HG03196 (cell line): ENCODE measurements around the gene SFRP5.

Experiments used
- ATAC-seq: cut with Tn5 transposase; IDR thresholded peaks from one replicate; pipeline ENCODE4 v1.9.1; 2021; ENCODE audit not compliant: unreplicated experiment

SFRP5 gene

DNA sequence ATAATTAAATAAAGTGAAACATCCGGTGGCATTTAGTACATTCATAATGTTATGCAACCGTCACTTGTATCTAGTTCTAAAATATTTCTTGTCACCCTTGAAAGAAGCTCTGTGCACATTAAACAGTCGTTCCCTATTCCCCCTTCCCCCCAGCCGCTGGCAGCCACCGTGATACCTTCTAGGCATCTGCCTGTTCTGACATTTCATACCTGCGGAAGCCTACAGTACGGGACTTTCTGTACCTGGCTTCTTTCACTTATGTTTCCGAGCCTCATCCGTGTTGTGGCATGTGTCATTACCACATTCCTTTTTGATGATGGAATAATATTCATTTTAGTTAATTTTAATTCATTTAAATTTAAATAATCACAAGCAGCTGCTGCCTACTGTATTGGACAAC is 13.9 kb upstream of the SFRP5 start:
- ATAC-seq = no peak

- ATAC-seq = no peak
Measured at GRCh38 chr10:97785231-97785630, 13.4 kb upstream of the SFRP5 start.

- ATAC-seq = no peak
Measured at GRCh38 chr10:97784200-97784810, 12.5 kb upstream of the SFRP5 start.

- no peak for ATAC-seq
Measured at GRCh38 chr10:97782455-97783228, 10.8 kb upstream of the SFRP5 start.

DNA sequence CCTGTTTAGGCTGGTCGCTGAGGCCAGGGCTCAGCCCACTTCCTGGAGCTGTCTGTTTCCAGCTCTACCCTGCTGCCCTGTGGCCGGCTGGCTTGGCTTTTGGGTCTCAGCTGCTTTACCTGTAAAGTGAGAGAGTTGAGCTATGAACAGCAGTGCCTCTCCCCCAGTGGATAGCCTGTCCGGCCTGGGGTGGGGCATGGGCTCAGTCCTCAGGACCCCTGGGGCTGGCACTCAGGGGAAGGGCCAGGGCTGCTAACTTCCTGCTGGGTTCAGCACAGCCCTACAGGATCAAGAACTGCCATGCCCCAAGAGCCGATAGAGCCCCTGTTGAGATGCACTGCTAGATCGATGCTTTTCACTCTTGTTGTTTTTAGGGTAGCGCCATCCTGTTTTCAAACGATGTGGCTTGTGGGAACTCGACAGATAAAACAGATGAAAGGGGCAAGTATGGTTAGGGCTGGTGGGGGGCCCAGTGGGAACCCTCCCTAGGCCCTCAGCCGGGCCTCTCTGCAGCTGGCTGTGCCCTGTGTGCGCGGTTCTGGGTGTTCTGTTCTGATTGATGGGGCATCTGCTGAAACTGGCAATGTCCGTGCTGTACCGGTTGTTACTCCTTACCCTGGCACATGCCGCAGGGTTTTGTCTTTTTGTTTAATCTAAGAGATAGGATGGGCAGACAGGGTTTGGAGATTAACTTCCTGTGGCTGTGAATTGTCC is 10.0 kb upstream of the SFRP5 start:
- no peak for ATAC-seq

- no peak for ATAC-seq
Measured at GRCh38 chr10:97780841-97781617, 9.2 kb upstream of the SFRP5 start.

DNA sequence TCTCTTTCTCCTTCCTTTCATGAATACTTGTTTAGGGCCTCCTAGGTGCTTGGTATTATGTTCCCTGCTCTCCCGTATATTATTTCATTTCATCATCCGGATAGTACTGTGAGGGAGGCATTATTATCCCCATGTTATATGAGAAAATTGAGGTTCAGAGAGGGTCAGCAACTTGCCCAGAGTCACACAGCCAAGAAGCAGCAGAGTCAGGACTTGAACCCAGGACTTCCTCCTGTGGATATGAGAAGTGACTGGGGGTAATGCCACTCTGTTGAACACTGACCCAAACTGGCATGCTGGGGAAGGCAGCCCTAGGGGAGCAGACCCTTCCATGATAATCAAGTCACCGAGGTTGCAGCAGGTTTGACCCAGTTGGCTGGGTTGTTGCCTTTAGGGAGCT is 8.2 kb upstream of the SFRP5 start:
- no peak for ATAC-seq

- no peak for ATAC-seq
Measured at GRCh38 chr10:97779492-97779891, 7.7 kb upstream of the SFRP5 start.

DNA sequence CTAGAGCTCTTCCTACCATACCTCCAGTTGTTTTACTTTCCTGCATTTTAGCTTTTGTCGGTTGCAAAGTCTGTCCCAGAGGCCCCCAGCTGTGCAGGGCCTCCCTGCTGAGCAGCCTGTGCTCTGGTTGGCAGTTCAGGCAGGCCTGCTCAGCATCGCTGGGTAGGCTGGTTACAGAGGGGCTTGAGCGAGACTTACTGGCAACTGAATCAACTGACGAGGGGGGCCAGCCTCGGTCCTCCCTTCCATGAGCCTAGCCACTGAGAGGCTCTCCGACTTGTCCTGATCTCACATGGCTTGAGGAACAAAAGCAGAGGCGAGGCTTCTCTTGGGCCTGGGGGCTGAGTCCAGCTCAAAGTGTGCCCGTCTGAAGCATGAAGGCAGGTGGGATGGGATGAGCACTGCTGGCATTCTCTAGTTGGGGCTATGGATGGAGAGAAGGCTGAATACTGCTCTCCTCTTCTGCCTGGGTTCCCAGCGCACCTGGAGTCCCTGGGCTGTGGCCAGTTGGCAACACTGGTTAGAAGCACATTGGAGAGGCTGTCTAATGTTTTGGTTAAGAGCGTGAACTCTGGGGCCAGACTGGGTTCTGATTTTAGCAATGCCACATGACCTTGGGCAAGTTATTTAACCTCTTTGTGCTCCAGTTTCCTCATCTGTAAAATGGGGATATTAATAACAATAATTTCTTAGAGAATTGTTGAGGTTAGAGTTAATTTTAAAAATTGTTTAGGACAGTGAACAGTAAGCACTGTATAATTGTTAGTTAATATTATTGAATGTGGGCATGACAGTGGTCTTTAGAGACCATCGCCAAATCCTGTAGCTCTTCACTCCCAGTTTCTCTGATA is 6.9 kb upstream of the SFRP5 start:
- no peak for ATAC-seq

DNA sequence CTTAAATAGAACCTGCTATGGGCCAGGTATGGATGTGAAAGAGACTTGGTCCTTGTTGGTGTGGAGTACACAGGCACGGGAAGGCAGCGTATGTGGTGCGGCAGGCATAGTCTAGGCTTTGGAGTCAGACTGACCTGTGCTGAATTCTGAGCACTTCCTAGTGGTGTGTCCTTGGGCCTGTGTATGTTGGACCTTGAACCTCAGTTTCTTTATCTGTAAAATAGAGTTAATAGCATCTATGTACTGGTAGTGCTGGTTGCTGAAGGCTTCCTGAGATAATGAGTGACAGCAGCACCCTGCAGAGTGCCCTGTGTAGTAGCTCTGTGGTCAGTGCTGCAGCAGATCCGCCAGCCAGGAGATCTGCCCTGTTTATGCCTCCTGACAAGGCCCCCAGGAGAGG is 5.3 kb upstream of the SFRP5 start:
- ATAC-seq = no peak

GRCh38 chr10:97774811-97775294 is 3.1 kb upstream of the SFRP5 start:
- no peak for ATAC-seq

DNA sequence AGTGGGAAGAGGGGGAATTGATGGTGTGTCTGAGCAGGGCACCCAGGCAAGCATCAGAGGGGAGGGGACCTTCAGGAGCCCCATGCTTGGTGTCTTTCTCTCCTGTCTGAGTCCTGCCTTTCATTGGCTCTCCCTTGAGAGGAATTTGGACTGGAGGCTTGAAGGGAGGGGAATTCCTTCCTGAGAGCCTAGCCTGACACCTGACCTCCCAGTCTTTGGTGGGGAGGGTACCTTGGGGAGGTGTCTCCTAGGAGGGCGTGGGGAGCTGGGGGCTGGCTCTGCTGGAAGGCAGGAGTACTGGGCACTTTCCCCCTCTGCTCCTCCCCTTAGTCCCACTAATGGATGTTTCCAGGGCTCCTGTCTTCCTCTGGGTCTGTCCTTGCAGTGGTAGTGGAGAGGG is 1.3 kb upstream of the SFRP5 start:
- no peak for ATAC-seq

DNA sequence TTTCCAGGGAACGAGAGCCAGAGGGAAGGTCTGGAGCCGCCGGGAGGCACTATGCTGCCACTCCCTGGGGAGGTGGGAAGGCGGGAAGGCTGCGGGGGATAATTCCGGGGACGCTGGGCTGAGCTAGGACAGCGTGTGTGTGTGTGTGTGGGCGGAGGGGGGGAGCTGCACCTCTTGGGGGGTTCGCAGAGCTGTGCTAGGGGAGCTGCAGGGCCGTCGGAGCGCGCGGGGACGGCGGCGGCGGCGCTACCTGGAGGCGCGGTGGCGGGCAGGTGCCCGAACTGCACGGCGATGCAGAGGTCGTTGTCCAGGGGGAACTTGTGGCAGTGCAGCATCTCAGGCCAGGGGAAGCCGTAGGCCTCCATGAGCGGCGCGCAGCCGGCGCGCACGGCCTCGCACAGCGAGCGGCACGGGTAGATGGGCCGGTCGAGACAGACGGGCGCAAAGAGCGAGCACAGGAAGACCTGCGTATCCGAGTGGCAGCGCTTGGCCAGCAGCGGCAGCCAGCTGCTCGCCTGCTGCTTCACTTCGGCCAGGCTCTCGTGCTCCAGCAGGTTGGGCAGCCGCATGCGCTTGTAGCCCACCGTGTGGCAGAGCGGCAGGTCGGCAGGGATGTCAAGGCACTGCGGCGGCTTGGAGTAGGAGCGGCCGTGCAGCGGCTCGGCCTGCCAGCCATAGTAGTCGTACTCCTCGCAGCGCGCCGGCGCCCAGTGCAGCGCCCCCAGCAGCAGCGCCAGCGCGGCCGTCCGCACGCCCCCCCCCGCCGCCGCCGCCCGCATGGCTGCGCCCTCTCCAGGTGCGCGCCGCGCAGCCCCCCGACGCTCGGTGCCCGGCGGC is 526 bp downstream of the SFRP5 start:
- ATAC-seq = no peak

DNA sequence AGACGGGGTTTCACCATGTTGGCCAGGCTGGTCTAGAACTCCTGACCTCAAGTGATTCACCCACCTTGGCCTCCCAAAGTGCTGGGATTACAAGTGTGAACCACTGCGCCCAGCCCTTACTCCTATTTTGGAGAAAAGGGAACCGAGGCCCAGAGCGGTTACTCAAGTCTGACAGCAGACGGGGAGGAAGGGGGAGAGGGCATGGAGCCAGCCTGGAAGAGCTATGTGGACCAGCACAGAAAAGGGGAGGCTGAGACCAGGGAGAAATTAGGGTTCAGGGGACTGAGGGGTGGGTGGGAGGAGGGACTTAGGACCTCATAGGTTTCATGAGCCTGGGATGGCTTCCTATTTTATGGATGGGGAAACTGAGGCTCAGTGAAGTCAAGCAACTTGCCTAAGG is 1.5 kb downstream of the SFRP5 start:
- no peak for ATAC-seq

DNA sequence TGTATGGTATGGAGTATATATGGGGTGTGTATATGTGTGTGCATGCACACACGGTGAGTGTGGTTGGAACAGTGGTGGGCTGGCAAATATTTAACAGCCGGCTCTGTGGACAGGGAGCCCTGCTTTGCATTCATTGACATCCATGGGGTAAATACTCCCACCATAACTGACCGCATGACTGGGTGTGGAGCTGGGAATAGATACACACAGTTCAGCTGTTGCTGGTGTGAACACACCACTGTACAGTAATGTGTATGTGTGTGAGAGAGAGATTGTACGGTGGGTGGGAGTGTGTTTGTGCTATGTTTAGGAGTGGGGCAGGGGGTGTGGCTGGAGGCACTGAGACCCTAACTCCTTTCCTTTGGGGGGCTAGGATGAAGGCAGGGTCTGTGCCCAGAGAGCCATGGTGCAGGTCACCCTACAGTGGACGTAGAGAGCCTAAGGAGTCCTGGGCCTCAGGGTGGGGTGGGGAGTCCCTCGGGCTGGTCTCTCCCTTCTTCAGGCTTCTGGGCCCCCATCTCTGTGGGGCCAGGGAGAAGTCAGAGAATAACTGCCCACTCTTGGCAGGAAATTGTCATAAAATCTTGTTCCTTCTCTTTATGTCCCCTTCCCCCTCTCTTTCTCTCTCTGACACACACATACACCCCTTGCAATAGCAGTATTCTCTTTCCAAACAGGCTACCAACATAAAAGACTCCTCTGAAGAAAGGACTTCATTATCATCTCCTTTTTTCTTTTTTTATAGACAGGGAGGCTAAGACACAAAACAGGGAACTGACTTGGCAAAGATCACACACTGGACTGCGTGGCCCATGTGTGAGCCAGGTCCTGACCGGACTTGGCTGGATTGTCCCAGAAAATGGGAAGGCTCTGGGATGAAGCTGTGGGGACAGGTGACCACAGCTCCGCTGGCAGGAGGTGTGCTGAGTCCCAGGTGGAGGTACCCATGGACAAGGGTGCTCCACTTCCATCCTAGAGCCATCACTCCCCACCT is 3.2 kb downstream of the SFRP5 start:
- no peak for ATAC-seq

GRCh38 chr10:97766996-97767924 is 4.5 kb downstream of the SFRP5 start:
- no peak for ATAC-seq

- ATAC-seq = no peak
Measured at GRCh38 chr10:97766106-97766810, 5.5 kb downstream of the SFRP5 start.
